Measurements from ENCODE around the gene EEF2.
"Not testable (repeated sequence)": the region's sequence is repeated elsewhere in the genome, so short reads cannot be mapped to it uniquely, and the experiment has no call there.

EEF2 gene

DNA sequence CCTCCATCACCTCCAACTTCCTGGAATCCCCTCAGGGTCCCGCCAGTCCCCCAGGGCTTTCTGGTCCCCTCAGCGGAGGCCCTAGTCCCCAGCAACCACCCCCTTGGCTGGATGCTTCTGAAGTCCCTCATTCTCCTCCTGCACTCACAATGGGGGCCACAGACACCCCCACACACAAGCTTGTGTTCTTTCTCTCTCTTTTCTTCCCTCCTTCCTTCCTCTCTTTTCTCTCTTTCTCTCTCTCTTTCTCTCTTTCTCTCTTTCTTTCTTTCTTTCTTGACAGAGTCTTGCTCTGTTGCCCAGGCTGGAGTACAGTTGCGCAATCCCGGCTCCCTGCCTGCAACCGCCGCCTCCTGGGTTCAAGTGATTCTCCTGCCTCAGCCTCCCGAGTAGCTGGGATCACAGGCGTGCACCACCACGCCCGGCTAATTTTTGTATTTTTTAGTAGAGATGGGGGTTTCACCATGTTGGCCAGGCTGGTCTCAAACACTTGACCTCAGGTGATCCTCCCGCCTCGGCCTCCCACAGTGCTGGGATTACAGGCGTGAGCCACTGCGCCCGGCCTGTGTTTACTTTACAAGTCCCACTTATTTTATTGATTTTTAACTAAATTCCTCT is 37.8 kb downstream of the EEF2 start:
- DNase-seq (ENCODE audit: low spot score); FAIRE-seq: not testable (repeated sequence)

DNA sequence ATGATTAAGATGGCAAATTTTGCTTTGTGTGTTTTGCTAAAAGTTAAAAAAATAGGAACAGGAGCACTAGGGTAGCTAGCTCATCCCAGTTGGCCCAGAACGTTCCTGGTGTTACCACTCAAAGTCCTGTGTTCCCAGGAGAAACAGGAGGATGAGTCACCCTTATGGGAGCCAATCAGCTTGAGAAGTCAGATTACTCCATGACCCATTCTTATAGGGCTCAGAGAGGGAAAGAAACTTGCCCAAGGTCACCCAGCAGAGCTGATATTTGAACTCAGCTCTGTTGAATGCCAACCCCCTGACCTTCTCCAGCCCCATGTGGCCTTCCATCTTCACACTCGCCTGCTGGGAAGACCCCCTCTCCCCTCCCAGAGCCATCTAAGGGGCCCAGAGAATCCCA is 39.4 kb downstream of the EEF2 start:
- FAIRE-seq (no peak), DNase-seq (ENCODE audit: low spot score) (no peak)

DNA sequence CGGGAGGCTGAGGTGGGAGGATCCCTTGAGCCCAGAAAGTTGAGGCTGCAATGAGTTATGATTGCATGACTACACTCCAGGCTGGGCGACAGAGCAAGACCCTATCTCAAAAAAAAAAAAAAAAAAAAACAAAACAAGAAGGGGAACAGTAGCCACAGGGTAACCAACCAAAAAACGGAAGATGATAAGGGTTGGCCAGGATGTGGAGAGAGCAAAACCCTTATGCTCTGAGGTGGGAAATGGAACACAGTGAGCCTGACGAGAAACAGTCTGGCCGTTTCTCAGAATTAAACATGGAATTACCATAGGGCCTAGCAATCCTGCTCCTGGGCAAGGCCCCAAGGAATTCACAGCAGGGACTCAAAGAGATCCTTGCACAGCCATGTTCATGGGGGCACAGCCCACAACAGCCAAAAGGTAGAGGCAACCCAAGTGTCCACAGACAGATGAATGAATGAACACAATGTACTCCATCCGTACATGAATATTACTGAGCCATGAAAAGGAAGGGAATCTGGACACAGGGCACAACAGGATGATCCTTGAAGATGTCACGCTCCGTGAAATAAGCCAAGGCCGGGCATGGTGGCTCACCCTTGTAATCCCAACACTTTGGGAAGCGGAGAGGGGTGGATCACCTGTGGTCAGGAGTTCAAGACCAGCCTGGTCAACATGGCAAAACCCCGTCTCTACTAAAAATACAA is 41.1 kb downstream of the EEF2 start:
- FAIRE-seq (no peak), DNase-seq (ENCODE audit: low spot score) (no peak)

DNA sequence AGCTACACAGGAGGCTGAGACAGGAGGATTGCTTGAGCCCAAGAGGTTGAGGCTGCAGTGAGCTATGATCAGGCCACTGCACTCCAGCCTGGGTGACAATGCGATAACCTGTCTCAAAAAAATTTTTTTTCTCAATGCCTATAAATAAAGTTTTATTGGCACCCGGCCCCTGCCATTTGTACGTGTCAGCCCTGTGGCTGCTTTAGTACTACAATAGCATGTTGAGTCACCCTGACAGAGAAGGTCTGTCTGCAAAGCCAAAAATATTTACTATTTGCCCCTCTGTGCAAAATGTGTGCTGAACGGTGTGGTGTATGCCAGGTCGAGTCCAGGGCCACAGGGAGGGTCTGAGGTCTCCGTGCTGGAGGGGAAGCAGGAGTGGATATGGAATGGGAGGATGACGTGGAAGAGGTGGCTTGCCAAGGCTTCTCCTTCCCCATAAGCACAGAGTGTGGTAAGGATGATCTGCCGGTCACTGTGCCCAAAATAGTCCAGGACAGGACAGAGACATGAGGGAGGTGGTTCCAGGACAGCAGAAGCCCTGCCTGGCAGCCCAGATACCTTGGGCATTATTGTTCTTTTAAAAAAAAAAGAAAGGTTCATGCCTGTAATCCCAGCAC is 42.4 kb downstream of the EEF2 start:
- DNase-seq (ENCODE audit: low spot score) (no peak), FAIRE-seq (no peak)

DNA sequence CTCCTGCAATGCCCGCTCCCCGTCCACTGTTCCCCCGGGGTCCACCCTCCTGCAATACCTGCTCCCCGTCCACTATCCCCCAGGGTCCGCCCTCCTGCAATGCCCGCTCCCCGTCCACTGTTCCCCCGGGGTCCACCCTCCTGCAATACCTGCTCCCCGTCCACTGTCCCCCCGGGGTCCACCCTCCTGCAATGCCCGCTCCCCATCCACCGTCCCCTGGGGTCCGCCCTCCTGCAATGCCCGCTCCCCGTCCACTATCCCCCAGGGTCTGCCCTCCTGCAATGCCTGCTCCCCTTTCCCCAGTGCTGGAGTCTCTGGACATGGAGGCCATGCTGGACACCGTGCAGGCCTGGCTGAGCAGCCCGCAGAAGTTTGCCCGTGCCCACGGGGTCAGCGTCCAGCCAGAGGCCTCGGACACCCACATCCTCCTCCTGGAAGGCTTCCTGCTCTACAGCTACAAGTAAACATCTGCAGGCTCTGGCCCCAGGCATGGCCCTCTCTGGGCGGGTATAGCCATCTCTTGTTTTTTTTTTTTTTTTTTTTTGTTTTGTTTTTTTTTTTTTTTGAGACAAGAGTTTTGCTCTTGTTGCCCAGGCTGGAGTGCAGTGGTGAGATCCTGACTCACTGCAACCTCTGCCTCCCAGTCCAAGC is 46.8 kb downstream of the EEF2 start:
- DNase-seq (ENCODE audit: low spot score); FAIRE-seq: not testable (repeated sequence)

DNA sequence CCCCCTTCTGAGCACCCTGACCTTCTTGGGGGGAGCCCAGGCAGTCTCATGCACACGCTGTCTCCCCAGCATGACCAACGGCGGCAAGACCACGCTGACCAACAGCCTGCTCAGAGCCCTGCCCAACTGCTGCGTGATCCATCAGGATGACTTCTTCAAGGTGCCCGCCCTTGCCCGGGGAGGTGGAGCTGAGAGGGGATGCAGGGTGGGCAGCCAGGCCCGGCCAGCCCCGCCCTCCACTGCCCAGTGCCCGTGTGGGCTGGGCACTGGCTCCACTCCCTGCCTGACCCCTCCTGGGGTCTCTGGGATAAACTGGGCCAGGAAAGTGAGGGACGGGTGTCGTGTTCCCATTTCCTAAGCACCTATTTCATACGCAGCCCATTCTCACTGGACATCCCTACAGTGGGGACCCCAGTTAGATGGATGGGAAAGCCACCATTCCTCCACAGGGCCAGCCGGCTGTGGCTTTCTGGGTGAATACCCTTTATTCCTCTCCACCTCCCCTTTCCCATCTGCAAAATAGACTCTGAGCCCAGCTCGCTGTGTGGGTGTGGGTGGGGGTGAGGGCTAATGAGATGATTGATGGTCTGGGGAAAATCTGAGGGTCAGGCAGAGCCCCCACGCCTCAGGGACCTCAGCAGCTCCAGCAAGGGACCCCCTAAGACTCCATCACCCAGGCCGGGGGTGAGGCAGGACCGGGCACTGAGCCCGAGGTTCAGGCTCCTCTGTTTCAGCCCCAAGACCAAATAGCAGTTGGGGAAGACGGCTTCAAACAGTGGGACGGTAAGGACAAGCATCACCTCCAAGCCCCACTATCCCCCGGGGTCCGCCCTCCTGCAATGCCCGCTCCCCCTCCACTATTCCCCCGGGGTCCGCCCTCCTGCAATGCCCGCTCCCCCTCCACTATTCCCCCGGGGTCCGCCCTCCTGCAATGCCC is 48.5 kb downstream of the EEF2 start:
- DNase-seq (ENCODE audit: low spot score) (no peak), FAIRE-seq (no peak)

DNA sequence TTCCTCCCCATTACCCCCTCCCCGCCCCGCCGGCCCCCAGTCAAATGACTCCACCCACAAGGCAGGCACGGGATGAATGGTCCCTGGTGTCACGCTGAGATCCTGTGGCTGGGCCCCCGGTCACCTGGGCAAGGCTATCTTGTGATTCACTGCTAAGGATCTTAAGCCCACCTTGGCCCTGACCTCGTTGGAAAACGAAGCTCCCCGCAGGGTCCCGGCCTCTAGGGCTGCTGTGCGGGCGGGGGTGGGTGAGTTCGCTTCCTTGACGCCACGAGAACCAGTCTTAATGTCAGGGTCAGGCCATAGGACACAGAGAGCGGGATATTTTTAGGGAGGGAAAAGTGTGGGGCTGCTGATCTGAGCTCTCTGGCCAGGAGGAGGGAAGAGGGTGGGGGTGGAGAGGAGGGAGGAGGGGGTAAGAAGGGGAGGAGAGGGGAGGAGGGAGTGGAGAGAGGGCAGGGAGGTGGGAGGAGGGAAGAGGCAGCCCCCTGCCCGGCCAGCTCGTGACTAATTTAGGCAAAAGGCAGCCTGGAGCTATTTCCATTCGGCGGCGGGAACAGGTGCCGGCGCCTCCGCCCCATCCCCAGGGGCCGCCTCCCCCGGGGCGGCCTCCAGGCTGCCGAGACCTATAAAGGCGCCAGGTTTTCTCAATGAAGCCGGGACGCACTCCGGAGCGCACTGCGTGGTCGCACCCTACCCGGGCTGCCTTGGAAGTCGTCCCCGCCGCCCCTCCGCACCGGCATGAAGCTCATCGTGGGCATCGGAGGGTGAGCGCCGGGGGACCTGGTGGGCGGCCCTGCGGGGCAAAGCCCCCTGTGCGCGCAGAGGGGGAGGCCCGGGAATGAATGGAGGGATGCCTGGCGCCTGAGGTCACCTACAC is 52.1 kb downstream of the EEF2 start, which contains the start of gene NMRK2:
Gene NMRK2, plus strand, starts transcription at position 139 of the 880 bp plus-strand sequence. Its CDS starts 603 bp downstream, at position 742.
- FAIRE-seq, result no peak

DNA sequence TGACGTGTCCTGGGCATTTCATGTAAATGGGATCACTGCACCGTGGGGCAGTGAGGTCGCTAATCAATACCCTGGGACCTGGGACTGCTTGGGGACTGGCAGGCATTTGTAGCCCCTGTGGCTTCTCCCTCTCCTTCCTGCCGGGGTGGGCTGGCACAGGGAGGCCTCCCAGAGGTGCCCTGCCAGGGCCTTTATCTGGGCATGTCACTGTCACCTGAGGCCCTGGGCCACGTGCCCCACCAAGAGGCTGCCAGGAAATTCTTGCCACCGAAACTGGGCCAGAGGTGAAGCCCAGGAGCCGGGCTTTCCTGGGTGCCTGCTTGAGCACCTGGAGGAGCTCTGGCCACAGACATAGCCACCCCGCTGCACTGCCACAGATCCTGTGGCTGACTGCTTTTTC is 54.2 kb downstream of the EEF2 start:
- FAIRE-seq, result no peak
- DNase-seq (ENCODE audit: low spot score), result no peak

More for the DNA sequence above, 52.1 kb downstream of the EEF2 start, which contains the start of gene NMRK2:
- DNase-seq (ENCODE audit: low spot score), result no peak
